ENCODE data around the gene TBCA. TPM values are rescaled to one million over a fixed set of nuclear protein-coding genes. Genes with fewer than 3 reads are reported as not detected.
A peak's percentile ranks its signal among the peaks of the same experiment; 100 is the strongest.

TBCA gene
- total and polyA plus RNA-seq, 9 of the 15 experiments (the other 6 are each of a cell fraction or from before 2014, with no cell fraction given) = 164 to 661 (median 334) TPM

DNA sequence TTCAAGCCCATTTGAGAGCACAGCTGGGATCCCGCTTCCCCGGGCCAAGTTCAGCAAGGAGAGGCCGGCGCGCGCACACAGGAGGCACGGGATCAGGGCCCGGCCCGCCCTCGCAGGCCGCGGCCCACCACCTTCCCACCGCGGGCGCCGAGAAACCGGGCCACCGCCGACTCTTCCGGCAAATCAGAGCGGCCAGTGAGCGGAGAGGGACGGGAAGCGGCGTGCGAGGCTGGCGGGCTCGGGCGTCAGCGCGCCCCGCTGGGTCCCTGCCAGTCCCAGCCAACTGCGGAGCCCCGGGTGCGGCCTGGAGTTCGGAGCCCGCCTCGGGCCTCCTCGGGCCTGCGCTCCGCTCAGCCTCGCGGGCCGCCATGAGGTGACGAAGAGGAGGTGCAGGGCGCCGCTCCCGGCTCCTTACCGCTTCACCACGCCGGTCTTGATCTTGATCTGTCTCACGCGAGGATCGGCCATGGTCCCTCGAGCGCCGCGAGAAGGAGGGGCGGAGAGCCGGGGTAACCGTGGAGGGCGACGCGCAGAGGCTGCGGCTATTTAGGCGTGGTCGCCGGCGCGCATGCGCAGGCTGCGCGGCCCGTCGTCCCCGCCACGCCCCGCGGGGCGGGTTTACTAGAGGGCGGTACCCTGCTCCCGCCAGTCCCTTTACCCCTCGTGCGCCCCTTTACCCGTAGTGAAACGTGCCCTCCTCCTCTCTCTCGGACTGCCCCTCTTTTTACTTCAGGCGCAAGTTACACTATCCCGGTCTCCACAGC lies at the start of gene TBCA (continued):
- TF ChIP-seq, protein P1, sequence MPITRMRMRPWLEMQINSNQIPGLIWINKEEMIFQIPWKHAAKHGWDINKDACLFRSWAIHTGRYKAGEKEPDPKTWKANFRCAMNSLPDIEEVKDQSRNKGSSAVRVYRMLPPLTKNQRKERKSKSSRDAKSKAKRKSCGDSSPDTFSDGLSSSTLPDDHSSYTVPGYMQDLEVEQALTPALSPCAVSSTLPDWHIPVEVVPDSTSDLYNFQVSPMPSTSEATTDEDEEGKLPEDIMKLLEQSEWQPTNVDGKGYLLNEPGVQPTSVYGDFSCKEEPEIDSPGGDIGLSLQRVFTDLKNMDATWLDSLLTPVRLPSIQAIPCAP (CRISPR knock-in tag; IDR thresholded peaks at IDR 0.05; ENCODE audit: borderline replicate concordance) = peak; percentile 56; the same call in 1 of the 2 replicates
- no peak for TF ChIP-seq KDM5B (IDR thresholded peaks at IDR 0.05; ENCODE audit: insufficient replicate concordance, low read depth, low read length)
- peak; percentile 64 for TF ChIP-seq PML (IDR thresholded peaks at IDR 0.05; ENCODE audit: low read length)
- peak; percentile 31 to 59; a peak in 2 of 4 replicates for TF ChIP-seq NONO (IDR thresholded peaks at IDR 0.05; ENCODE audit: low read depth in 2 of 2, low read length in 1 of 2)
- TF ChIP-seq MTA1 (IDR thresholded peaks at IDR 0.05; ENCODE audit: borderline replicate concordance) = no peak
- TF ChIP-seq NFATC3 (IDR thresholded peaks at IDR 0.05) = no peak
- TF ChIP-seq ZNF184 (CRISPR knock-in tag; IDR thresholded peaks at IDR 0.05) = no peak
- TF ChIP-seq, protein P2, sequence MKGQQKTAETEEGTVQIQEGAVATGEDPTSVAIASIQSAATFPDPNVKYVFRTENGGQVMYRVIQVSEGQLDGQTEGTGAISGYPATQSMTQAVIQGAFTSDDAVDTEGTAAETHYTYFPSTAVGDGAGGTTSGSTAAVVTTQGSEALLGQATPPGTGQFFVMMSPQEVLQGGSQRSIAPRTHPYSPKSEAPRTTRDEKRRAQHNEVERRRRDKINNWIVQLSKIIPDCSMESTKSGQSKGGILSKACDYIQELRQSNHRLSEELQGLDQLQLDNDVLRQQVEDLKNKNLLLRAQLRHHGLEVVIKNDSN (CRISPR knock-in tag; IDR thresholded peaks at IDR 0.05) = peak; percentile 93
- TF ChIP-seq KDM1A (IDR thresholded peaks at IDR 0.05) = no peak
- TF ChIP-seq RUNX1 (IDR thresholded peaks at IDR 0.05; ENCODE audit: low read depth) = no peak
- TF ChIP-seq, protein P3, sequence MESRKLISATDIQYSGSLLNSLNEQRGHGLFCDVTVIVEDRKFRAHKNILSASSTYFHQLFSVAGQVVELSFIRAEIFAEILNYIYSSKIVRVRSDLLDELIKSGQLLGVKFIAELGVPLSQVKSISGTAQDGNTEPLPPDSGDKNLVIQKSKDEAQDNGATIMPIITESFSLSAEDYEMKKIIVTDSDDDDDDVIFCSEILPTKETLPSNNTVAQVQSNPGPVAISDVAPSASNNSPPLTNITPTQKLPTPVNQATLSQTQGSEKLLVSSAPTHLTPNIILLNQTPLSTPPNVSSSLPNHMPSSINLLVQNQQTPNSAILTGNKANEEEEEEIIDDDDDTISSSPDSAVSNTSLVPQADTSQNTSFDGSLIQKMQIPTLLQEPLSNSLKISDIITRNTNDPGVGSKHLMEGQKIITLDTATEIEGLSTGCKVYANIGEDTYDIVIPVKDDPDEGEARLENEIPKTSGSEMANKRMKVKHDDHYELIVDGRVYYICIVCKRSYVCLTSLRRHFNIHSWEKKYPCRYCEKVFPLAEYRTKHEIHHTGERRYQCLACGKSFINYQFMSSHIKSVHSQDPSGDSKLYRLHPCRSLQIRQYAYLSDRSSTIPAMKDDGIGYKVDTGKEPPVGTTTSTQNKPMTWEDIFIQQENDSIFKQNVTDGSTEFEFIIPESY (CRISPR knock-in tag; IDR thresholded peaks at IDR 0.05) = peak; percentile 59; the same call in 1 of the 2 replicates
- no peak for TF ChIP-seq ZNF561 (CRISPR knock-in tag; conservative IDR thresholded peaks at IDR 0.05)
- TF ChIP-seq, protein P4, sequence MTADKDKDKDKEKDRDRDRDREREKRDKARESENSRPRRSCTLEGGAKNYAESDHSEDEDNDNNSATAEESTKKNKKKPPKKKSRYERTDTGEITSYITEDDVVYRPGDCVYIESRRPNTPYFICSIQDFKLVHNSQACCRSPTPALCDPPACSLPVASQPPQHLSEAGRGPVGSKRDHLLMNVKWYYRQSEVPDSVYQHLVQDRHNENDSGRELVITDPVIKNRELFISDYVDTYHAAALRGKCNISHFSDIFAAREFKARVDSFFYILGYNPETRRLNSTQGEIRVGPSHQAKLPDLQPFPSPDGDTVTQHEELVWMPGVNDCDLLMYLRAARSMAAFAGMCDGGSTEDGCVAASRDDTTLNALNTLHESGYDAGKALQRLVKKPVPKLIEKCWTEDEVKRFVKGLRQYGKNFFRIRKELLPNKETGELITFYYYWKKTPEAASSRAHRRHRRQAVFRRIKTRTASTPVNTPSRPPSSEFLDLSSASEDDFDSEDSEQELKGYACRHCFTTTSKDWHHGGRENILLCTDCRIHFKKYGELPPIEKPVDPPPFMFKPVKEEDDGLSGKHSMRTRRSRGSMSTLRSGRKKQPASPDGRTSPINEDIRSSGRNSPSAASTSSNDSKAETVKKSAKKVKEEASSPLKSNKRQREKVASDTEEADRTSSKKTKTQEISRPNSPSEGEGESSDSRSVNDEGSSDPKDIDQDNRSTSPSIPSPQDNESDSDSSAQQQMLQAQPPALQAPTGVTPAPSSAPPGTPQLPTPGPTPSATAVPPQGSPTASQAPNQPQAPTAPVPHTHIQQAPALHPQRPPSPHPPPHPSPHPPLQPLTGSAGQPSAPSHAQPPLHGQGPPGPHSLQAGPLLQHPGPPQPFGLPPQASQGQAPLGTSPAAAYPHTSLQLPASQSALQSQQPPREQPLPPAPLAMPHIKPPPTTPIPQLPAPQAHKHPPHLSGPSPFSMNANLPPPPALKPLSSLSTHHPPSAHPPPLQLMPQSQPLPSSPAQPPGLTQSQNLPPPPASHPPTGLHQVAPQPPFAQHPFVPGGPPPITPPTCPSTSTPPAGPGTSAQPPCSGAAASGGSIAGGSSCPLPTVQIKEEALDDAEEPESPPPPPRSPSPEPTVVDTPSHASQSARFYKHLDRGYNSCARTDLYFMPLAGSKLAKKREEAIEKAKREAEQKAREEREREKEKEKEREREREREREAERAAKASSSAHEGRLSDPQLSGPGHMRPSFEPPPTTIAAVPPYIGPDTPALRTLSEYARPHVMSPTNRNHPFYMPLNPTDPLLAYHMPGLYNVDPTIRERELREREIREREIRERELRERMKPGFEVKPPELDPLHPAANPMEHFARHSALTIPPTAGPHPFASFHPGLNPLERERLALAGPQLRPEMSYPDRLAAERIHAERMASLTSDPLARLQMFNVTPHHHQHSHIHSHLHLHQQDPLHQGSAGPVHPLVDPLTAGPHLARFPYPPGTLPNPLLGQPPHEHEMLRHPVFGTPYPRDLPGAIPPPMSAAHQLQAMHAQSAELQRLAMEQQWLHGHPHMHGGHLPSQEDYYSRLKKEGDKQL (CRISPR knock-in tag; IDR thresholded peaks at IDR 0.05; ENCODE audit: borderline replicate concordance) = 0 out of 2 replicates have a peak, but pooled peaks have one; percentile 71
- TF ChIP-seq ZFP36 (IDR thresholded peaks at IDR 0.05; ENCODE audit: low read depth, low read length, partially characterized antibody) = no peak
- TF ChIP-seq CREB1 (IDR thresholded peaks at IDR 0.05) = peak; percentile 39
- peak; percentile 45 for TF ChIP-seq CREB1 (CRISPR knock-in tag; IDR thresholded peaks at IDR 0.05)
- TF ChIP-seq LCOR (CRISPR knock-in tag; IDR thresholded peaks at IDR 0.05) = peak; percentile 69; the same call in 1 of the 2 replicates
